Right cardiac atrium (tissue), 5 donors: ENCODE measurements around the gene HLA-DQA1. TPM values are rescaled to one million over a fixed set of nuclear protein-coding genes. Genes with fewer than 3 reads are reported as not detected.
"Not testable (repeated sequence)": the region's sequence is repeated elsewhere in the genome, so short reads cannot be mapped to it uniquely, and the experiment has no call there.

ENCODE experiments used
- ATAC-seq, 2 donors: fragments of 200-7000 bp; cut with Tn5 transposase; one replicate each; pipeline versions ENCODE4 v1.8.0 to v1.9.1; 2020; ENCODE audit warnings: moderate library complexity in 2 of 2, mild to moderate bottlenecking in 1 of 2
- DNase-seq, 3 donors: peaks; one replicate each; pipeline ENCODE4 v3.0.0-alpha.2; 2020
- H3K27ac ChIP-seq: one replicate; pipeline ENCODE4 v1.5.1; 2013; ENCODE audit warnings: mild to moderate bottlenecking, low read length, control low read depth, moderate library complexity
- H3K27me3 ChIP-seq: one replicate; pipeline ENCODE4 v1.6.1; 2013; ENCODE audit not compliant: control insufficient read depth, insufficient read depth
- H3K4me1 ChIP-seq: one replicate; pipeline ENCODE4 v1.6.1; 2013; ENCODE audit warnings: low read length; ENCODE audit not compliant: control insufficient read depth, insufficient read depth
- H3K4me3 ChIP-seq: one replicate; pipeline ENCODE4 v1.5.1; 2013; ENCODE audit warnings: low read length, control low read depth
- H3K9me3 ChIP-seq: one replicate; pipeline ENCODE4 v1.6.1; 2013; ENCODE audit warnings: low read length; ENCODE audit not compliant: control insufficient read depth
- WGBS: extraction: QIAGEN DNeasy Blood & Tissue Kit; methylation state at CpG from one replicate; pipeline ENCODE4 v1.1.7; 2013; 5-methylcytosine and 5-hydroxymethylcytosine counted together
- intact Hi-C, 4 donors: fragments of 100-400 bp; cut with DNase I; formaldehyde crosslinking; loops; one replicate each; pipeline versions ENCODE4 v1.11.0 to v1.14.0; 2022 to 2023
- polyA plus RNA-seq: library from polyadenylated mRNA; stranded (reverse); fragments of 200-250 nt; gene quantifications from one replicate; pipeline ENCODE4 v1.2.3, GENCODE V29; 2013
- total RNA-seq, 4 donors: library from RNA; stranded (reverse); fragmentation: NEBNext Ultra II Directional; extraction: Animal tissue kit (Norgen Biotek cat#: 25700); gene quantifications; one replicate each; pipeline ENCODE4 v1.2.1, GENCODE V29; 2021
- donor health status: healthy with polysubstance abuse.
- donor health status: DM: no; HTN: yes; CAD: no.
- donor health status: DM: no; HTN: no; CAD: no.
- donor health status: DM: no; HTN: yes; CAD: no; lungs with severe emphysema.
- donor health status: DM: yes; HTN: yes; CAD: no.

HLA-DQA1 gene
- total and polyA plus RNA-seq, 5 donors = 6.0 to 18.4 (median 7.7) TPM

GRCh38 chr6:32622545-32623401 is 14.4 kb upstream of the HLA-DQA1 start:
- DNase-seq (peak in 2 of 3 donors; percentile 19 to 56), ATAC-seq (peak; percentile 76 to 89)
- WGBS = 1% methylated on average over 1 of the region's 1 CpG
- Histone ChIP-seq H3K4me3 (no peak overlapping the region), H3K27me3 (no peaks in the 10 kb centered on the region), H3K9me3 (no peaks in the 10 kb centered on the region), H3K27ac (no peak overlapping the region), H3K4me1 (no peaks in the 10 kb centered on the region)
- intact Hi-C loops = no loop called here

- no peaks in the 10 kb centered on the region for H3K27me3 ChIP-seq
- no peak overlapping the region for H3K27ac ChIP-seq
- H3K4me1 ChIP-seq = no peaks in the 10 kb centered on the region
- ATAC-seq (no peak), DNase-seq (no peak)
- H3K9me3 ChIP-seq = no peaks in the 10 kb centered on the region
- intact Hi-C loops = no loop called here
- H3K4me3 ChIP-seq = no peak overlapping the region
Measured at GRCh38 chr6:32623693-32624092, 13.5 kb upstream of the HLA-DQA1 start.

- H3K4me3 ChIP-seq = no peak overlapping the region
- H3K9me3 ChIP-seq = no peaks in the 10 kb centered on the region
- intact Hi-C loops = no loop called here
- no peak for ATAC-seq
- H3K4me1 ChIP-seq = no peaks in the 10 kb centered on the region
- DNase-seq = no peak
- 0% methylated on average over 1 of the region's 3 CpGs for WGBS
- no peak overlapping the region for H3K27ac ChIP-seq
- H3K27me3 ChIP-seq = no peaks in the 10 kb centered on the region
Measured at GRCh38 chr6:32624565-32624964, 12.6 kb upstream of the HLA-DQA1 start.

- ATAC-seq (no peak), DNase-seq (no peak)
- no peak overlapping the region for H3K4me3 ChIP-seq
- 20% methylated on average over 5 of the region's 5 CpGs for WGBS
- no peaks in the 10 kb centered on the region for H3K9me3 ChIP-seq
- H3K27me3 ChIP-seq = no peaks in the 10 kb centered on the region
- no peak overlapping the region for H3K27ac ChIP-seq
- intact Hi-C loops = no loop called here
- H3K4me1 ChIP-seq = no peaks in the 10 kb centered on the region
Measured at GRCh38 chr6:32625137-32625536, 12.1 kb upstream of the HLA-DQA1 start.

- ATAC-seq (no peak), DNase-seq (no peak)
- WGBS = 0% methylated on average over 1 of the region's 3 CpGs
- no peaks in the 10 kb centered on the region for H3K9me3 ChIP-seq
- no peak overlapping the region for H3K27ac ChIP-seq
- H3K27me3 ChIP-seq = no peaks in the 10 kb centered on the region
- H3K4me3 ChIP-seq = no peak overlapping the region
- no peaks in the 10 kb centered on the region for H3K4me1 ChIP-seq
- intact Hi-C loops = no loop called here
Measured at GRCh38 chr6:32627249-32627648, 10.0 kb upstream of the HLA-DQA1 start.

- 23% methylated on average over 3 of the region's 3 CpGs for WGBS
- Histone ChIP-seq H3K27ac (no peak overlapping the region), H3K4me3 (no peak overlapping the region), H3K27me3 (no peaks in the 10 kb centered on the region), H3K9me3 (no peaks in the 10 kb centered on the region), H3K4me1 (no peaks in the 10 kb centered on the region)
- ATAC-seq (peak; percentile 52 to 61), DNase-seq (peak in 2 of 3 donors; percentile 39 to 58)
- intact Hi-C loops = no loop called here
Measured at GRCh38 chr6:32627831-32628230, 9.4 kb upstream of the HLA-DQA1 start.

- WGBS = 73% methylated on average over 2 of the region's 13 CpGs
- H3K4me3 ChIP-seq, DNase-seq, H3K9me3 ChIP-seq, H3K4me1 ChIP-seq, H3K27me3 ChIP-seq, H3K27ac ChIP-seq, ATAC-seq, intact Hi-C loops: not testable (repeated sequence)
Measured at GRCh38 chr6:32629793-32630192, 7.4 kb upstream of the HLA-DQA1 start.

- Histone ChIP-seq H3K4me3 (no peak overlapping the region), H3K27me3 (no peaks in the 10 kb centered on the region), H3K4me1 (no peaks in the 10 kb centered on the region), H3K9me3 (no peaks in the 10 kb centered on the region), H3K27ac (no peak overlapping the region)
- 15% methylated on average over 2 of the region's 2 CpGs for WGBS
- DNase-seq = no peak
- ATAC-seq = no peak
- intact Hi-C loops = no loop called here
Measured at GRCh38 chr6:32635526-32636123, 1.6 kb upstream of the HLA-DQA1 start.

- Histone ChIP-seq H3K27me3 (no peaks in the 10 kb centered on the region), H3K4me1 (no peaks in the 10 kb centered on the region), H3K27ac (no peak overlapping the region), H3K9me3 (no peaks in the 10 kb centered on the region), H3K4me3 (no peak overlapping the region)
- 85% methylated on average over 3 of the region's 3 CpGs for WGBS
- intact Hi-C loops = no loop called here
- DNase-seq (no peak), ATAC-seq (no peak)
Measured at GRCh38 chr6:32637883-32638282, 677 bp downstream of the HLA-DQA1 start.

- Histone ChIP-seq H3K4me1 (no peaks in the 10 kb centered on the region), H3K9me3 (no peaks in the 10 kb centered on the region), H3K27ac (no peak overlapping the region), H3K27me3 (no peaks in the 10 kb centered on the region), H3K4me3 (no peak overlapping the region)
- DNase-seq (no peak), ATAC-seq (no peak)
- WGBS = 71% methylated on average over 9 of the region's 9 CpGs
- intact Hi-C loops = no loop called here
Measured at GRCh38 chr6:32638532-32639219, 1.5 kb downstream of the HLA-DQA1 start.
